GM18520 (cell line): ENCODE measurements around the gene PTPRD.

Source experiments
- ATAC-seq: cut with Tn5 transposase; IDR thresholded peaks from one replicate; pipeline ENCODE4 v1.9.1; 2021; ENCODE audit not compliant: unreplicated experiment

The PTPRD gene

GRCh38 chr9:8816361-8816760 is 1796.4 kb downstream of the PTPRD start:
- ATAC-seq: no peak

DNA sequence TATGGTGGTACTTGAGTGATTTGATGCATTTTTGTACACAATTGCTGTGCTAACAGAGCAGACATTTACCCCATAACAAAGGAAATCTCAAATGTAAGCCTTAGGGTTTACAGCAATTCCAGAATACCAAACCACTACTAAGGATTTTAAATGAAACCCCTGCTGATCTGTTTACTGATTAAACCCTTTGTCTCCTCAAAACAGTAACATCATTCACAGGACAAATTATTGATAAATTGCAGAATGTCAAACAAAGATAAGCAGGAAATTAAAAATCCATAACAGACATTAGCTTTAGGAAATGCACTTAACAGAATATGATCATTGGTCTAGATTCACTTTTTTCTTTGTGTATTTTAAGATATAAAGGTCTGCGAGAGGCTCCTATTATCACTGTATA is 1796.9 kb downstream of the PTPRD start:
- no peak for ATAC-seq

DNA sequence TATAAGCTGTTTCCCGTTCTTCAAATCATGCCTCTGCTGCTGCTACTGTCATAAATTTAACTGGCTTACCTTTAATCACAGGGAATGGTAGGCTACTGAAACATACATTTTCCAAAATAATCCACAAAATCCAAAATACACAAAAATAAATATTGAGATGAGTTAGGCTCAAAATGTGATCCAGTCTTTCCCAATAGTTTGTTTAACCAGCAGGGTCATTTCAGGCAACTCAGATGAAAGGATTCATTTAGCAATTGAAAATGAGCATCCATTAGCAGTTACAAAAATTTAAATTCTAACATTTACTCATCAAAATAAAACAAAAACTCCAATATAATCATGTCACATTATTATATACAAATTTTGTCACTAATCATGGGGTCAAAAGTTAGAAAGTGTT is 1797.6 kb downstream of the PTPRD start:
- ATAC-seq: no peak

DNA sequence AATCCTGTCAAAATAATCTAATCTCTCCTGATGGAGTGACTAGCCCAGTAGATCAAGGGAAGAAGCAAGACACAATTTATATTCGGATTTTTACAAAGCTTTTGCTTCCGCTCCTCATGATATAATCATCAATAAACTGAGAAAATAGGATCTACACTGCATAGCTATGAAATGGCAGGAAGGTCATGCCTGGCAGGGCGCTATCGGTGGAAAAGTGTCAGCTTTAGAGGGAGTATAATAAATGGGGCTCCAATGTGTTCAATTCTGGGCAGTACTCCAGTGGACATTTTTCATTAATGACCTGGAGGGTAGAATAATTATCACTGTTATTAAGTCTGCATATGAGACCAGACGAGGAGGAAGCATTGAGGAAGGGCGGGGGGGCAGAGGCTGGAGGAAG is 1799.9 kb downstream of the PTPRD start:
- no peak for ATAC-seq

GRCh38 chr9:8809741-8810140 is 1803.1 kb downstream of the PTPRD start:
- no peak for ATAC-seq

- no peak for ATAC-seq
Observed at GRCh38 chr9:8806150-8806549, 1806.7 kb downstream of the PTPRD start.

DNA sequence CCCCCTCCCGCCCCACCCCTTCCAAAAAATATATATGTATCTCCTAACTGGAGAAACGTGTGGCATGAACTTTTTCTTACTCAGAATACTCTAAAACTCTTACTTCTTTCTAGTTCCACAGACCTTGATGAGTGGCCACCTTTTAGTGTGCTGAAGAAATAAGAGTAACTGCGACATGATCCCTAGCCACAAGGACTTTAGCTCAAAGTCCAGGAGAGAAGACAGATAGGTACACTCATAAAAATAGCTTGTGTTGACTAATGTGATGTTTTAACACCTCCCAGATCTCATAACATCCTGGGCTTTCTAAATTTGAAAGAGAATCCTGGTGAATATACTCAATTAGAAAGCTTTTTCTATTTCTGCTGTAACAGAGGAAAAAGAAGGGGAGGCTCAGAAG is 1808.2 kb downstream of the PTPRD start:
- ATAC-seq: no peak

GRCh38 chr9:8802242-8802641 is 1810.6 kb downstream of the PTPRD start:
- ATAC-seq: no peak

DNA sequence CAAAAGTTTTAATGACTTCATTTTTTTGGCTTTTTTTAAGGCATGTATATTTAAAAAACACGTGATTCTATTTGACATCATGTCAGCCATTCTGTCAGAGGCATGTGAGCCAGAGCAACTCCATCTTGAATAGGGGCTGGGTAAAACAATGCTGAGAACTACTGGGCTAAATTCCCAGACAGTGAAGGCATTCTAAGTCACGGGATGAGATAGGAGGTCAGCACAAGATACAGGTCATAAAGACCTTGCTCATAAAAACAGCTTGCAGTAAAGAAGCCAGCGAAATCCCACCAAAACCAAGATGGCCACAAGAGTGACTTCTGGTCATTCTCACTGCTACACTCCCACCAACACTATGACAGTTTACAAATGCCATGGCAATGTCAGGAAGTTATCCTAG is 1812.6 kb downstream of the PTPRD start:
- no peak for ATAC-seq

- no peak for ATAC-seq
Observed at GRCh38 chr9:8799615-8800014, 1813.2 kb downstream of the PTPRD start.

- no peak for ATAC-seq
Observed at GRCh38 chr9:8799206-8799605, 1813.6 kb downstream of the PTPRD start.

- no peak for ATAC-seq
Observed at GRCh38 chr9:8784838-8785237, 1828.0 kb downstream of the PTPRD start.

GRCh38 chr9:8783941-8784340 is 1828.9 kb downstream of the PTPRD start:
- no peak for ATAC-seq

GRCh38 chr9:8782237-8782636 is 1830.6 kb downstream of the PTPRD start:
- ATAC-seq: no peak

GRCh38 chr9:8781458-8781857 is 1831.3 kb downstream of the PTPRD start:
- no peak for ATAC-seq

DNA sequence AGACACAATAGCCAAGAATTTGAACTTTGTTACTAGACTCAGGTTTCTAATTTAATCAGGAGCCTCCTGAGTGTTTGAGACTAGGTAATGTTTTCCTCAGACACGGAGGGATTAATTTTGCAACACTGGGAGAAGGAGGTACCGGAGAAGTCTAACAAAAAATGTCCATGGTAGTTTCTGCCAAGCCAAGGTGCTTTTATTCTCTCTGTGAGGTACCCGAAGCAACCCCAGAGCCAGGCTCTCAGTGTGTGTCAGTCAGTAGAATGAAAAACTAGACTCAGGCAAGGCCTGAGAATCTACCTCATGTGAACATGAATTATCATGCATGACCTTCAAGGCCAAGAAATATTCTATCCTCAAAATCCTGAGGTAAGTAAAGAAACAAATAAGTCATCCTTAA is 1832.4 kb downstream of the PTPRD start:
- no peak for ATAC-seq

- no peak for ATAC-seq
Observed at GRCh38 chr9:8779478-8779877, 1833.3 kb downstream of the PTPRD start.

DNA sequence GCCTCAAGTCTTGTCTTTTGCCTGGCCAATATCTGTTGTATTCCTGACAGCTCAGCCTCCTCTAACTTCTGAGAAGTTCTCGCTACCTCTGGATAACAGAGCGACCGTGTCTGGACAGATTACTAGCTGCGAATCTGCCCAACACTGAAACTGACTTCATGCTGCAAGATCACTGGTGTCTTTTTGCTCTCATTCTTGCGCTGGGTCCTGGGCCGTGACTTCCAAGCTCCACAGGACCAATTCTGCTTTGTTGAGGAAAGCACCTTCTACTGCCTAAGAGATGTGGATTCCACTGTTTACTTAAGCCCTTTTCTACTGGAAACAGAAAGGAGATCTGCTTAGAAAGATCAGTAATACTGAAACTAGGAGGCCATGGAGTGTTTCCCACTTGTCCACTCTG is 1834.4 kb downstream of the PTPRD start:
- ATAC-seq: no peak

GRCh38 chr9:8772302-8772701 is 1840.5 kb downstream of the PTPRD start:
- no peak for ATAC-seq

GRCh38 chr9:8769153-8769552 is 1843.6 kb downstream of the PTPRD start:
- no peak for ATAC-seq

DNA sequence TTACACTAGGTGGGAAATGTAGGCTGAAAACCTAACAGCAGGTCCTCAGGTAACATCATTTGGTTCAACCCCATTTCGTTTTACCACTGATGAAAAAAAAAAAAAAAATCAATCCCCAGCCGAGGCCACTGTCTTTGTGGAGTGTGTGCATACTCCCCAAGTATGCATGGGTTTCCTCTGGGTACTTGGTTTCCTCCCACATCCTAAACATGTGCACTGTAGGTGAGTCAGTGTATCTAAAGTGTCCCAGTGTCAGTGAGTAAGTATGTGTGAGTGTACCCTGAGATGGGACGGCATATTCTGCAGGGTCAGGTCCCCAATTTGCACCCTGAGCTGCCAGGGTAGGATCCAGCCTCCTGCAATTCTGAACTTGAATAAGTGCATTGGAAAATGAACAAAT is 1846.7 kb downstream of the PTPRD start:
- no peak for ATAC-seq

GRCh38 chr9:8764051-8764450 is 1848.8 kb downstream of the PTPRD start:
- no peak for ATAC-seq

DNA sequence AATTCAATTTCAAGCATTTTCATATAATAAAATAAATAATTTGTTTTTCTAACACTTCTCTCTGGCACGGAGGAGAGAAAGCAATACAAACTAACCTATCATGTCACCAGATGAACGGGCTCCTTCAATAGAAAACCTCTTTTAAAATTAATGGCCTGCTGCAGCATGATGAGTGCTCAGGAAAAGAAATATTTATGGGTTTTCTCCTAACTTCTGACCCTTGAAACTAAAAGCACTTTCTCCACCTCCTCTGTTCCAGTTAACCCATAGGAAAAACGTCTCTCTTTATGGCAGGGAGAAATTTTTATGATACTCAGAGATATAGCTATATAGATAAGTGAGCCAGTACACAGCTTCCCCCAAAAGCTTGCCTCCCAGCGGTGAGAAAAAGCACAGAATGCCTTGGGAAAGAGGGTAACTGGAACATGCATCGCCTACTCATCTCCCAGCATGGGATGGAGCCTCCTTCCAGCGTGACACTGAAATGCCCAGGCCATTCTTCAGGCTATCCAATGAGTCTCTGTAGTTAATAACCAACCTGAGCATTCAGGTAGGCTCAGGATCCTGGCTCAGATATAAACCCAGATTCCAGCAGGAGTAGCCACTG is 1850.2 kb downstream of the PTPRD start:
- no peak for ATAC-seq
